Calu3 (cell line): ENCODE data around the gene SHISAL2A. TPM values are rescaled to one million over a fixed set of nuclear protein-coding genes. Genes with fewer than 3 reads are reported as not detected.

Experiments used
- BruUV-seq: library from RNA; stranded (reverse); fragments of 400-500 nt; replicated peaks from 2 replicates; lab custom pipeline; 2021; lab: Mats Ljungman, UMichigan
- CTCF ChIA-PET: fragments of 300-600 bp; sonication (Branson Sonifier 250); formaldehyde crosslinking; loops from one replicate; lab custom pipeline; 2022; ENCODE audit warnings: antibody characterized with exemption; lab: Charles Lee
- DNase-seq: peaks from one replicate; pipeline ENCODE4 v3.0.0; 2022
- H3K27ac Mint-ChIP-seq: one replicate; pipeline ENCODE4 v1.8.0; 2022; ENCODE audit warnings: mixed read lengths; ENCODE audit not compliant: unreplicated experiment
- H3K27me3 Mint-ChIP-seq: one replicate; pipeline ENCODE4 v1.8.0; 2022; ENCODE audit warnings: mixed read lengths; ENCODE audit not compliant: unreplicated experiment
- H3K36me3 Mint-ChIP-seq: one replicate; pipeline ENCODE4 v1.8.0; 2022; ENCODE audit warnings: mild to moderate bottlenecking, moderate library complexity, mixed read lengths; ENCODE audit not compliant: insufficient read depth, unreplicated experiment
- H3K4me1 Mint-ChIP-seq: one replicate; pipeline ENCODE4 v1.8.0; 2022; ENCODE audit warnings: mild to moderate bottlenecking, low read depth, mixed read lengths; ENCODE audit not compliant: unreplicated experiment
- H3K4me3 Mint-ChIP-seq: one replicate; pipeline ENCODE4 v1.8.0; 2022; ENCODE audit warnings: mild to moderate bottlenecking, low read depth, moderate library complexity, mixed read lengths; ENCODE audit not compliant: unreplicated experiment
- H3K9me3 Mint-ChIP-seq: one replicate; pipeline ENCODE4 v1.8.0; 2022; ENCODE audit warnings: low read depth, mixed read lengths; ENCODE audit not compliant: unreplicated experiment
- intact Hi-C: fragments of 100-400 bp; cut with micrococcal nuclease; formaldehyde crosslinking; loops from one replicate; pipeline ENCODE4 v1.10.0; 2022; ENCODE audit not compliant: unreplicated experiment
- total RNA-seq: library from RNA; stranded (reverse); gene quantifications from 2 replicates; pipeline ENCODE4 v1.2.3, GENCODE V29; 2022
- TF ChIP-seq, protein P1 (sequence below): fragments of 200-600 bp; IDR thresholded peaks from one replicate; pipeline ENCODE4 v1.8.0; 2022; ENCODE audit warnings: antibody characterized with exemption; ENCODE audit not compliant: unreplicated experiment

Gene SHISAL2A
- total RNA-seq, 1 experiment from 2014 or later, result not detected

DNA sequence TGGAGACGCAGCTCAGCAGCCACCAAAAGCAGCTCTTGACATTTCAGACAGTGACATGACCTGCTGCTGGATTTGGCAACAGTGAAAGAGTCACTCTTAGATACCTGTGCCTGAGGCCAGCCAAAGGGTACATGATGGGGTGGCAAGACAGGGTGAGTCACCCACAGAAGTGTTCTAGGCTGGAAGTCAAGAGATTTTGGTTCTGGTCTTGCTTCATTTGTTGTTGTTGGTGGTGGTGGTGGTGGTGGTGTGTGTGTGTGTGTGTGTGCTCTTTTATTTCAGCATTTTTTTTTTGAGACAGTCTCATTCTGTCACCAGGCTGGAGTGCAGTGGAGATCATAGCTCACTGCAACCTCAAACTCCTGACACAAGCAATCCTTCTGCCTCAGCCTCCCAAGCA, 25.8 kb downstream of the SHISAL2A start:
- H3K9me3 Mint-ChIP-seq, result no peaks in the 10 kb centered on the region
- H3K4me3 Mint-ChIP-seq, result no peak overlapping the region
- no TSS peak for BruUV-seq
- no peaks in the 10 kb centered on the region for H3K36me3 Mint-ChIP-seq
- TF ChIP-seq, protein P1, sequence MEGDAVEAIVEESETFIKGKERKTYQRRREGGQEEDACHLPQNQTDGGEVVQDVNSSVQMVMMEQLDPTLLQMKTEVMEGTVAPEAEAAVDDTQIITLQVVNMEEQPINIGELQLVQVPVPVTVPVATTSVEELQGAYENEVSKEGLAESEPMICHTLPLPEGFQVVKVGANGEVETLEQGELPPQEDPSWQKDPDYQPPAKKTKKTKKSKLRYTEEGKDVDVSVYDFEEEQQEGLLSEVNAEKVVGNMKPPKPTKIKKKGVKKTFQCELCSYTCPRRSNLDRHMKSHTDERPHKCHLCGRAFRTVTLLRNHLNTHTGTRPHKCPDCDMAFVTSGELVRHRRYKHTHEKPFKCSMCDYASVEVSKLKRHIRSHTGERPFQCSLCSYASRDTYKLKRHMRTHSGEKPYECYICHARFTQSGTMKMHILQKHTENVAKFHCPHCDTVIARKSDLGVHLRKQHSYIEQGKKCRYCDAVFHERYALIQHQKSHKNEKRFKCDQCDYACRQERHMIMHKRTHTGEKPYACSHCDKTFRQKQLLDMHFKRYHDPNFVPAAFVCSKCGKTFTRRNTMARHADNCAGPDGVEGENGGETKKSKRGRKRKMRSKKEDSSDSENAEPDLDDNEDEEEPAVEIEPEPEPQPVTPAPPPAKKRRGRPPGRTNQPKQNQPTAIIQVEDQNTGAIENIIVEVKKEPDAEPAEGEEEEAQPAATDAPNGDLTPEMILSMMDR, result no peak
- no peak overlapping the region for H3K27ac Mint-ChIP-seq
- no peaks in the 10 kb centered on the region for H3K27me3 Mint-ChIP-seq
- intact Hi-C loops, result no loop called here
- peaks cover 11% of the 10 kb centered on the region for H3K4me1 Mint-ChIP-seq
- CTCF ChIA-PET, result no interaction called here
- DNase-seq, result no peak

DNA sequence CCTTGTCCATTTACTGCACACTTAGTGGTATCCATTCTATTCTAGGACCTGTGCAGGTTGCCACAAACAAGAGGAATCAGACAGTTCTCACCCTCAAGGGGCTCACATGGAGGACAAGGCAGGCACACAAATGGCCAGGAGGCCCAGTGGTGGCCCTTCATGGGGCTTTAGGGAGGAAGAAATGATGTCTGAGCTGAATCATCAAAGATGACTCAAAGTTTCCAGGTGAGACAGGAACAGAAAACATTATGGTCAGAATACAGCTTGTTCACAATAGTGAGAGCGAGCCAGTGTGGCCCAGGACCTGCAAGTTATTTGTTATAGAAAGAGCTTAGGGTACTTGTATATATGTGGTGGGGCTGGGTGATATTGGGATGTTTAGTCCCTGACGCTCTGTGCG, 26.4 kb downstream of the SHISAL2A start:
- DNase-seq, result no peak
- no peaks in the 10 kb centered on the region for H3K36me3 Mint-ChIP-seq

DNA sequence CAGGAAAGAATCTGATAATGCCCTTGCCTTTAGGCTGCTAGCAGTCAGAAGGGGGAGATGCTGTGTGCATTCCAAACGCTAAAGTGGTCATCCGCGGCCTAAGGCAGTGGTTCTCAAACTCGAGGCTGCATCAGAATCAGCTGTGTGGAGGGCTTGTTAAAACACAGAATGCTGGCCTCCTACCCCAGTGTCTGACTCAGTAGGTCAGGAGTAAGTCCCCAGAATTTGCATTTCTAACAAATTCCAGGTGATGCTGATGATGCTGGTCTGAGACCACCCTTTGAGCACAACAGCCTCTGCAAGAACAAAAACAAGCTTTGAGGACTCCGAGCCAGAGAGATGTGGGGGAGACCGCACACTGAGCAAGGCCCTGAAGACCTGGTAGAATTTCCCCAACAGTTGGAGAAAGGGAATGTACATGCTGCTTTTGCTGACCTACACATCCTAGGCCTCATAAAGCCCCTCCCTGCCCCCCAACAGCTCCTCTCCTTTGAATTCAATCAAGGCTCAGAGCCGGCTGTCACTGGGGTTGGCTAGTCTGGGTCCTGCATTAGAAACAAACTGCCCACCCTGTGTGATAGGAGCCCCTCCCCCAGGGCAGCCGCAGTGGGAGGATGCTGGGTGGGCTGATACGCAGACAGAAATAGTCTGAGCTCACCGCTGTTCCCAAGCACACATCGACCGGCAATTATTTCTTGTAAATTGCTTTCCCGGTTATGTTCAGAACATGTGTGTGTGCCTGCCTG, 27.1 kb downstream of the SHISAL2A start:
- BruUV-seq, result no TSS peak
- Mint-ChIP-seq H3K4me1 (peaks cover 11% of the 10 kb centered on the region), H3K9me3 (no peaks in the 10 kb centered on the region), H3K36me3 (no peaks in the 10 kb centered on the region), H3K4me3 (no peak overlapping the region), H3K27me3 (no peaks in the 10 kb centered on the region), H3K27ac (no peak overlapping the region)
- CTCF ChIA-PET, result interaction anchor here (1.0 kb wide), 1 partner anchor 107 kb away, joined by 3 read pairs; the partner anchor contains the start of gene TUT4
- DNase-seq, result no peak
- intact Hi-C loops, result no loop called here
- TF ChIP-seq, protein P1, result no peak

More for the DNA sequence above, 26.4 kb downstream of the SHISAL2A start:
- Mint-ChIP-seq H3K4me1 (peaks cover 11% of the 10 kb centered on the region), H3K27ac (no peak overlapping the region), H3K27me3 (no peaks in the 10 kb centered on the region), H3K9me3 (no peaks in the 10 kb centered on the region), H3K4me3 (no peak overlapping the region)
- intact Hi-C loops, result no loop called here
- BruUV-seq, result no TSS peak
- TF ChIP-seq, protein P1, result no peak
- CTCF ChIA-PET, result interaction anchor here (1.0 kb wide), 1 partner anchor 106 kb away, joined by 3 read pairs; the partner anchor contains the start of gene TUT4

DNA sequence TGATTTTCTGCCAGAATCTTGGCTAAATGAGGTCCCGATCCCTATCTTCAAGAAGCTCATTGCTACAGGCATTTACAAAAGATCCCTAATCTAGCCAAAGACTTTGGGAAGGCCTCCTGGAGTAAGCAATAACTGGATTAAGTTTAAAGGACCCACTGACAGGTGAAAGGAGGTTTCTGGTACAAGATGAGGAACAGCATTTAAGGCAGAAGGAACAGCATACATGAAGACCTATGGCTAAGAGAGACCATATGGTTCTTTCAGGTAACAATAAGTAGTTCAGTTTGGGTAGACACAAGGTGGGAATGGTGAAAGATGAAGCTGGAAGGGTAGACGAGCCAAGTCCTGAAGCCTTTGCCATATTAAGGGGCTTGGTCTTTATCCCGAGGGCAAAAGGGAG, 27.8 kb downstream of the SHISAL2A start:
- no peak overlapping the region for H3K27ac Mint-ChIP-seq
- no peak for DNase-seq
- no TSS peak for BruUV-seq
- H3K4me1 Mint-ChIP-seq, result peaks cover 11% of the 10 kb centered on the region
- no peaks in the 10 kb centered on the region for H3K27me3 Mint-ChIP-seq
- TF ChIP-seq, protein P1, result no peak
- no peak overlapping the region for H3K4me3 Mint-ChIP-seq
- no peaks in the 10 kb centered on the region for H3K9me3 Mint-ChIP-seq
- intact Hi-C loops, result no loop called here
- CTCF ChIA-PET, result no interaction called here
- no peaks in the 10 kb centered on the region for H3K36me3 Mint-ChIP-seq
